Smooth muscle cell of the brain vasculature (primary cell): Measurements from ENCODE around the gene ABHD5.
"Not testable (repeated sequence)": the region's sequence is repeated elsewhere in the genome, so short reads cannot be mapped to it uniquely, and the experiment has no call there.

Experiments used
- DNase-seq: peaks from one replicate; pipeline ENCODE4 v3.0.0-alpha.2; 2012; ENCODE audit warnings: low read depth, low spot score

Gene ABHD5

GRCh38 chr3:43690400-43691119 is at the start of gene ABHD5:
Gene ABHD5 (plus strand): TSS chr3:43690938. CDS start chr3:43690993, 55 bp downstream.
- peak; percentile 90 for DNase-seq

- DNase-seq, result no peak
These were observed 49.2 kb upstream of the ABHD5 start for GRCh38 chr3:43641306-43642114.

GRCh38 chr3:43644443-43644842 is 46.3 kb upstream of the ABHD5 start:
- no peak for DNase-seq

- no peak for DNase-seq
These were observed 43.2 kb upstream of the ABHD5 start for GRCh38 chr3:43647331-43648166.

- DNase-seq, result no peak
These were observed 41.8 kb upstream of the ABHD5 start for GRCh38 chr3:43648957-43649356.

- DNase-seq, result no peak
These were observed 41.3 kb upstream of the ABHD5 start for GRCh38 chr3:43649365-43649968.

GRCh38 chr3:43650345-43650744 is 40.4 kb upstream of the ABHD5 start:
- DNase-seq, result no peak

- DNase-seq, result not testable (repeated sequence)
These were observed 34.3 kb upstream of the ABHD5 start for GRCh38 chr3:43656390-43656789.

- DNase-seq, result no peak
These were observed 31.4 kb upstream of the ABHD5 start for GRCh38 chr3:43659250-43659880.

GRCh38 chr3:43661376-43661775 is 29.4 kb upstream of the ABHD5 start:
- DNase-seq, result not testable (repeated sequence)

- DNase-seq, result not testable (repeated sequence)
These were observed 25.7 kb upstream of the ABHD5 start for GRCh38 chr3:43665011-43665410.

GRCh38 chr3:43670635-43671522 is 19.9 kb upstream of the ABHD5 start:
- DNase-seq, result no peak

- DNase-seq, result no peak
These were observed 16.2 kb upstream of the ABHD5 start for GRCh38 chr3:43674345-43675085.

GRCh38 chr3:43675593-43675992 is 15.1 kb upstream of the ABHD5 start:
- DNase-seq, result no peak

GRCh38 chr3:43676441-43676840 is 14.3 kb upstream of the ABHD5 start:
- no peak for DNase-seq

GRCh38 chr3:43678375-43678774 is 12.4 kb upstream of the ABHD5 start:
- not testable (repeated sequence) for DNase-seq

- not testable (repeated sequence) for DNase-seq
These were observed 11.8 kb upstream of the ABHD5 start for GRCh38 chr3:43678887-43679449.

GRCh38 chr3:43680857-43681256 is 9.9 kb upstream of the ABHD5 start:
- DNase-seq, result not testable (repeated sequence)

- DNase-seq, result no peak
These were observed 5.8 kb upstream of the ABHD5 start for GRCh38 chr3:43684944-43685343.
